HepG2 (cell line): Measurements from ENCODE around the gene SLC16A5. TPM values are rescaled to one million over a fixed set of nuclear protein-coding genes. Genes with fewer than 3 reads are reported as not detected.

Source experiments
- ATAC-seq: fragments of 200-7000 bp; cut with Tn5 transposase; 3 replicates; pipeline ENCODE4 v1.9.1; 2020; ENCODE audit warnings: mild to moderate bottlenecking, moderate library complexity
- BruUV-seq: library from RNA; stranded (reverse); fragments of 400-500 nt; replicated peaks from 2 replicates; lab custom pipeline; 2021; lab: Mats Ljungman, UMichigan
- CTCF ChIA-PET: fragments of 300-600 bp; formaldehyde crosslinking; extraction: SDS; loops from one replicate; lab custom pipeline; 2021; ENCODE audit warnings: low total read pairs, inconsistent platforms, low intra/inter-chr PET ratio; lab: Yijun Ruan, JAX
- POLR2A ChIA-PET: fragments of 350-600 bp; sonication (Branson Sonifier 250); formaldehyde crosslinking; loops from one replicate; lab custom pipeline; 2020; ENCODE audit warnings: antibody characterized with exemption, inconsistent platforms; lab: Yijun Ruan, JAX
- DNase-seq: peaks from one replicate; pipeline ENCODE4 v3.0.0-alpha.2; 2015; ENCODE audit warnings: low spot score
- FAIRE-seq: peaks from 3 replicates; lab custom pipeline; 2011; peaks lifted over from hg19 to GRCh38; lab: Jason Lieb, UNC
- H2AFZ ChIP-seq: one replicate; pipeline ENCODE4 v1.6.1; 2011; ENCODE audit warnings: low read length, inconsistent platforms
- H3K27ac ChIP-seq: fragments of 300-600 bp; 3 replicates; pipeline ENCODE4 v1.8.0; 2011; ENCODE audit warnings: mixed run types, mild to moderate bottlenecking, mixed read lengths, low read length, inconsistent platforms; ENCODE audit not compliant: insufficient read depth; ENCODE audit errors: extremely low read length
- H3K27me3 ChIP-seq, 2 experiments: fragments of 200-600 bp in 1 of 2; 2 replicates in 1 of 2; 3 replicates in 1 of 2; pipeline versions ENCODE4 v1.6.0 to v1.8.0; 2011; ENCODE audit warnings: low read length in 2 of 2, mild to moderate bottlenecking in 2 of 2, moderate library complexity in 2 of 2, inconsistent platforms in 1 of 2; ENCODE audit not compliant: insufficient read depth in 2 of 2, control insufficient read depth in 1 of 2
- H3K36me3 ChIP-seq, 2 experiments: fragments of 200-600 bp in 1 of 2; replicated peaks in 1 of 2; 2 replicates in 1 of 2; 3 replicates in 1 of 2; pipeline versions ENCODE4 v1.5.1 to v1.8.0; 2011; ENCODE audit warnings: low read length in 2 of 2, inconsistent platforms in 1 of 2; ENCODE audit not compliant: insufficient read depth in 2 of 2, control insufficient read depth in 1 of 2
- H3K4me1 ChIP-seq: 2 replicates; pipeline ENCODE4 v1.5.1; 2012; ENCODE audit warnings: low read length, inconsistent platforms; ENCODE audit not compliant: insufficient read depth
- H3K4me2 ChIP-seq: 2 replicates; pipeline ENCODE4 v1.6.0; 2011; ENCODE audit warnings: low read depth, low read length, inconsistent platforms
- H3K4me3 ChIP-seq, 3 experiments: fragments of 200-600 bp in 1 of 3; sonication (generic), shearing (Covaris generic) in 1 of 3; replicated peaks in 1 of 3; 2 replicates each; pipeline ENCODE4 v1.5.1; 2011 to 2016; ENCODE audit warnings: low read length in 3 of 3, inconsistent platforms in 2 of 3, low read depth in 2 of 3, mild to moderate bottlenecking in 2 of 3, control low read depth in 1 of 3, mixed read lengths in 1 of 3; ENCODE audit not compliant: insufficient read depth in 1 of 3
- H3K79me2 ChIP-seq: one replicate; pipeline ENCODE4 v1.6.1; 2011; ENCODE audit warnings: low read length, inconsistent platforms; ENCODE audit not compliant: insufficient read depth
- H3K9ac ChIP-seq: 2 replicates; pipeline ENCODE4 v1.6.0; 2011; ENCODE audit warnings: mild to moderate bottlenecking, low read depth, low read length, inconsistent platforms; ENCODE audit not compliant: insufficient read depth
- H3K9me3 ChIP-seq: 2 replicates; pipeline ENCODE4 v1.5.1; 2012; ENCODE audit warnings: mild to moderate bottlenecking, low read length
- H4K20me1 ChIP-seq: 2 replicates; pipeline ENCODE4 v1.6.0; 2011; ENCODE audit warnings: inconsistent platforms, mild to moderate bottlenecking, low read length, moderate library complexity; ENCODE audit not compliant: insufficient read depth
- HDAC1 ChIP-seq: sonication (generic); formaldehyde crosslinking; IDR thresholded peaks from 2 replicates; pipeline ENCODE4 v1.5.1; 2020; ENCODE audit warnings: mild to moderate bottlenecking, missing genetic modification reagents
- HIVEP1 ChIP-seq: sonication (generic); formaldehyde crosslinking; IDR thresholded peaks from 2 replicates; pipeline ENCODE4 v1.4.0; 2020; ENCODE audit warnings: mild to moderate bottlenecking, missing genetic modification reagents
- KLF13 ChIP-seq: sonication (generic); formaldehyde crosslinking; IDR thresholded peaks from 2 replicates; pipeline ENCODE4 v1.4.0; 2020; ENCODE audit warnings: mild to moderate bottlenecking, missing genetic modification reagents
- MED1 ChIP-seq: sonication (generic); formaldehyde crosslinking; IDR thresholded peaks from 2 replicates; pipeline ENCODE4 v1.4.0; 2020; ENCODE audit warnings: missing genetic modification reagents
- MXI1 ChIP-seq: IDR thresholded peaks from 3 replicates; pipeline ENCODE4 v1.6.1; 2012; ENCODE audit warnings: low read depth, low read length, inconsistent platforms, borderline replicate concordance
- PATZ1 ChIP-seq: sonication (generic); formaldehyde crosslinking; IDR thresholded peaks from 2 replicates; pipeline ENCODE4 v1.4.0; 2020; ENCODE audit warnings: missing genetic modification reagents
- POLR2G ChIP-seq: fragments of 200-400 bp; formaldehyde crosslinking; IDR thresholded peaks from 2 replicates; pipeline ENCODE4 v1.6.1; 2018; ENCODE audit warnings: mild to moderate bottlenecking, low read depth, low read length, moderate library complexity
- SMAD1 ChIP-seq: sonication (generic); formaldehyde crosslinking; IDR thresholded peaks from 2 replicates; pipeline ENCODE4 v1.4.0; 2020; ENCODE audit warnings: missing genetic modification reagents, low read depth, mild to moderate bottlenecking, borderline replicate concordance
- TRIM22 ChIP-seq: fragments of 450-650 bp; IDR thresholded peaks from 2 replicates; pipeline ENCODE4 v1.6.1; 2017
- ZFX ChIP-seq: sonication (generic); formaldehyde crosslinking; IDR thresholded peaks from 2 replicates; pipeline ENCODE4 v1.4.0; 2020; ENCODE audit warnings: mild to moderate bottlenecking, low read depth, missing genetic modification reagents, moderate library complexity
- ZNF253 ChIP-seq: sonication (generic); formaldehyde crosslinking; IDR thresholded peaks from 2 replicates; pipeline ENCODE4 v1.8.0; 2022; ENCODE audit warnings: mild to moderate bottlenecking, missing genetic modification reagents, borderline replicate concordance
- ZNF543 ChIP-seq: sonication (generic); formaldehyde crosslinking; IDR thresholded peaks from 2 replicates; pipeline ENCODE4 v1.4.0; 2020; ENCODE audit warnings: mild to moderate bottlenecking, missing genetic modification reagents
- ZNF644 ChIP-seq: IDR thresholded peaks from 2 replicates; pipeline ENCODE4 v1.6.1; 2016; ENCODE audit warnings: low read depth
- ZNF709 ChIP-seq: sonication (generic); formaldehyde crosslinking; IDR thresholded peaks from 2 replicates; pipeline ENCODE4 v1.5.0; 2020; ENCODE audit warnings: mild to moderate bottlenecking, missing genetic modification reagents
- ZNF816 ChIP-seq: sonication (generic); formaldehyde crosslinking; IDR thresholded peaks from 2 replicates; pipeline ENCODE4 v1.8.0; 2022; ENCODE audit warnings: missing genetic modification reagents, mild to moderate bottlenecking, borderline replicate concordance
- ZNF891 ChIP-seq: sonication (generic); formaldehyde crosslinking; IDR thresholded peaks from 2 replicates; pipeline ENCODE4 v1.5.0; 2020; ENCODE audit warnings: mild to moderate bottlenecking, missing genetic modification reagents
- WGBS: methylation state at CpG from one replicate; pipeline ENCODE4 v1.1.6; 2017; ENCODE audit warnings: low lambda C conversion rate; 5-methylcytosine and 5-hydroxymethylcytosine counted together
- in situ Hi-C: cut with HindIII; loops from 2 replicates; pipeline ENCODE4 v1.10.0; 2017; ENCODE audit warnings: low pct_unique_long_range_greater_than_20kb; ENCODE audit not compliant: extremely low pct_ligation_motif_present
- intact Hi-C: fragments of 100-400 bp; cut with micrococcal nuclease; formaldehyde crosslinking; loops from one replicate; pipeline ENCODE4 v1.10.0; 2022; ENCODE audit not compliant: unreplicated experiment
- polyA plus RNA-seq, 8 experiments: library from polyadenylated mRNA; depleted of rRNA in 3 of 8; stranded (reverse) in 7 of 8; unstranded in 1 of 8; fragments of >200 nt; fragmentation: Illumina TruSeq in 4 of 8; extraction: Trizol in 4 of 8; gene quantifications; 2 replicates each; pipeline versions ENCODE4 v1.2.1 to v1.2.3, GENCODE V29; 2011 to 2016; ENCODE audit warnings: low read depth in 4 of 8, missing spikeins in 1 of 8, mixed read lengths in 1 of 8; ENCODE audit not compliant: insufficient read depth in 1 of 8
- total RNA-seq, 5 experiments: library from RNA; depleted of rRNA; stranded (reverse); fragments of >200 nt; fragmentation: Illumina TruSeq; extraction: Trizol; gene quantifications; 2 replicates each; pipeline ENCODE4 v1.2.3, GENCODE V29; 2016; ENCODE audit warnings: low read depth in 1 of 5

SLC16A5 gene
- total and polyA plus RNA-seq, 2 of the 13 experiments (the other 11 are each of a cell fraction or from before 2014, with no cell fraction given), result 0.69 to 5.6 TPM

- TF ChIP-seq MXI1 (0 out of 3 replicates have a peak, but pooled peaks have one; percentile 6), KLF13 (CRISPR knock-in tag) (no peak), TRIM22 (no peak)
These were observed 10.1 kb upstream of the SLC16A5 start (continued) for GRCh38 chr17:75077496-75078283.

- peak overlapping the region; percentile 22 to 66 (median 32); a peak in 4 of 6 replicates for H3K4me3 ChIP-seq
- no peaks in the 10 kb centered on the region for H4K20me1 ChIP-seq
- intact Hi-C loops (no loop called here), in situ Hi-C loops (no loop called here)
- ATAC-seq (peak; percentile 17), FAIRE-seq (no peak), DNase-seq (no peak)
- ChIA-PET POLR2A (interaction anchor here (1.1 to 3.6 kb wide), 8 partner anchors 9 to 66 kb away, joined by 3 to 19 read pairs (median 8); partner anchors contain the start of genes ARMC7, MRPL58 and SLC16A5), CTCF (no interaction called here)
- no peaks in the 10 kb centered on the region for H3K36me3 ChIP-seq
- H3K9me3 ChIP-seq, result no peaks in the 10 kb centered on the region
- H2AFZ ChIP-seq, result no peak overlapping the region
- peak overlapping the region; percentile 53 for H3K9ac ChIP-seq
- H3K4me2 ChIP-seq, result peak overlapping the region; percentile 79
- H3K27me3 ChIP-seq, result peaks cover 0 to 36% of the 10 kb centered on the region in 2 experiments; a peak in 3 of 5 replicates
- no peaks in the 10 kb centered on the region for H3K79me2 ChIP-seq
- 1% methylated on average over 11 of the region's 17 CpGs for WGBS
- BruUV-seq, result no TSS peak
- peaks cover 97% of the 10 kb centered on the region for H3K4me1 ChIP-seq
- H3K27ac ChIP-seq, result no peak overlapping the region
- peak; percentile 37; the same call in 1 of the 2 replicates for TF ChIP-seq ZNF891 (CRISPR knock-in tag)
- TF ChIP-seq ZNF543 (CRISPR knock-in tag), result no peak
- no peak for TF ChIP-seq ZNF709
- no peak for TF ChIP-seq ZNF644 (CRISPR knock-in tag)
- TF ChIP-seq MED1 (CRISPR knock-in tag), result peak; percentile 28; the same call in 1 of the 2 replicates
- no peak for TF ChIP-seq SMAD1 (CRISPR knock-in tag)
- TF ChIP-seq PATZ1 (CRISPR knock-in tag), result peak; percentile 71; the same call in 1 of the 2 replicates
- 0 out of 2 replicates have a peak, but pooled peaks have one; percentile 43 for TF ChIP-seq ZNF253 (CRISPR knock-in tag)
- no peak for TF ChIP-seq POLR2G
- no peak for TF ChIP-seq ZNF816 (CRISPR knock-in tag)
- peak; percentile 40; the same call in 1 of the 2 replicates for TF ChIP-seq HDAC1
- peak; percentile 63 for TF ChIP-seq ZFX (CRISPR knock-in tag)
- no peak for TF ChIP-seq HIVEP1 (CRISPR knock-in tag)
These were observed 9.3 kb upstream of the SLC16A5 start for GRCh38 chr17:75078284-75079022.
